NCI-H146 treated with DMSO at 0.1 percent for 48 hours (cell line): Measurements from ENCODE around the gene ZNF277.

Experiments used
- DNase-seq: peaks from one replicate; lab custom pipeline; 2025; ENCODE audit not compliant: unreplicated experiment; lab: John Stamatoyannopoulos, UW

The ZNF277 gene

DNA sequence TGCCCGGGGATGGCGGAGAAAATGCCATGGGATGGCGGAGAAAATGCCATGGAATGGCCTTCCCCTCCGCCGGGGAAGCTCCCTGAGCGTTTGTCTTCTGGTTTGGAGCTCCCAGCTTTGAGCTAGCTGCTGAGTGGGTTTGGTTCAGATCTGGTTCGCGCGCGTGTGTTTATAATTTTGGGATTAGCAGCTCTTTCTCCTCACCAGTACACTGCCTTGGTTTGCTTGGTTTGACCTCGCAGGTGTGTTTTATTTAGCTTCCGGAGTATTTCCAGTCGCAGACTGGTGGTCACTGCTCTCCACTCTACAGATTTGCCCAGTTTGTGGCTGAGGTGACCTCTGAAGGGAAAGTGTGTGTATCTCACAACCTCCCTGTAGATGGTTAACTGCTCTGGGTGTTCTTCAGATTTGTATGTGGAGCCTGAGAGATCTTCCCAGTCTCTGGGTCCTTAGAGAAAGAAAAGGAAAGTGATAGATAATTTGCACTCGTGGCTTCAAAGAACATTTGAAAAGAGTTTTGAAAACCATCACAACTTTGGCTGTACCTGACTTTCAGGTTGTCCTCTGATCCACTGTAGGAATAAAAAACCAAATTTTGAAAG lies 597 bp downstream of the ZNF277 start:
- no peak for DNase-seq

DNA sequence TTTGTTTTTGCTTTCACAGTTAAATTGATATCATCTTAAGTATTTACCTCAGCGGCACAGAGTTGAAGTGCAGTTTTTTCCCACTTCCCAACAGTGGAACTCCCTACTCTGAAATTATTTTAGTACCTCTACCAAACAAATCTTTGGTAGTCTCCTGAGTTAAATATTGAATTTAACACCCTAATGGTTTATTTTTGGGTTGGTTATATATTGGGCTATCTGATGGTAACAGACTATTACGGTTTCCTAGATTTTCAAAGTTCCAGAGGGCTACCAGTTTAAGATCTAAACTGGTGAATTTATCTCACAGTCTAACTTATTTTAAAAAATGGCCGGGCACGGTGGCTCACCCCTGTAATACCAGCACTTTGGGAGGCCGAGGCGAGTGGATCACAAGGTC lies 1.3 kb downstream of the ZNF277 start:
- no peak for DNase-seq

DNA sequence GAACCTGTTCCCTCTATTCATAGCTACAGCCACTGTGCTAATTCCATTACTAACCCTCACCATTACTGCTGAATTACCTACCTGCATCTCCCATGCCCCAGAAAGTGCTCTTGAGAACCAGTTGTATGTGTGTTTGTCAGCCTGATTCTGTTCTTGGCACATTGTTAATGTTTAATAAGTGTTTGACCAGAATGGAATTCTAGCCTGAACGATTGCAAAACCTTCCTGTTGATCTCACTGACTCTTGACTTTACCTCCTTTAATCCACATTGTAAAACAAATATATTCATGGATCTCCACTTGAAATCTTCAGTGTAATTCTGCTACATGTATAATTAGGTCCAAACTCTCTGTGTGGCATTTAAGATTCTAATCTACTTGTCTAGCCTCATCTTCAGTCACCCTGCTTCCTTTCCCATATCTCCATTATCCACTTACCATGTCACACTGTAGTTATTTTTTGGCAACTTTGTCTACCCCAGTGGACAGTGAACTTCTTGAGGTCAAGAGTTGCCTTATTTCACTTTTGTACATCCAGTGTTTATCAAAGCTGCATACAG lies 4.9 kb downstream of the ZNF277 start:
- no peak for DNase-seq

DNA sequence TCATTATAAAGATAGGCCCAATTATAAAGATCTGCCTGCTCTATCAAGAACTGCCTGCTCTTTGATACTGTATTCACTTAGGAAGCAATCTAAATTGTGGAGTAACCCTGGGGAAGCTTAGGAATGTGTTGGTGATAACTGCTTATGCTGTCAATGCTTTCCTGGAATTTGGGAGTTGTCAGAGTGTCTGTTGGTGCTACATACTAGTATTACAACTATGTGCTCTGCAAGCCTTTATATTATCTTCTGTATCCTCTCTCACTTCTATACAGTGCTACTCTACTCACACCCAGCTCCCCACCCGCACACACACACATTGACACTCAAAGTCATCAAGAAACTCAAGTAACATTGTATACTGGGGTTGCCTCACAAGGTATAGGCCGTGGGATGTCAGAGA lies 6.1 kb downstream of the ZNF277 start:
- DNase-seq = no peak

DNA sequence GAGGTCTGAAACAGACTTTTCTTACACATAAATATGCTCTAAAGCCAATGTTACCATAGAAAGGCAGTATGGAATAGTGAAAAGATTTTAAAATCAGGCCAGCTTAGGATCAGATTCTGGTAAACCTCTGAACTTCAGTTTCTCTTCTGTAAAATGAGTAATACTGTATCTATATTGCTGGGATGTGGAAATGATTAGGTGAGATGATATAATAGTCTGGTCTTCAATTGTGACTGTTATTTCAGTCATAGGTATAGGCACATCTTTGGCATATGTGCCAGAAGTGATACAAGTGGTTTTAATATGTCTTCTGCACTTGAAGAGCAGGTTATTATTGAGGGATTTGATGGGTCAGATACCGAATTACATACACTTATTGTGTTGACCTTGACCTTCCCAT lies 7.2 kb downstream of the ZNF277 start:
- no peak for DNase-seq

DNA sequence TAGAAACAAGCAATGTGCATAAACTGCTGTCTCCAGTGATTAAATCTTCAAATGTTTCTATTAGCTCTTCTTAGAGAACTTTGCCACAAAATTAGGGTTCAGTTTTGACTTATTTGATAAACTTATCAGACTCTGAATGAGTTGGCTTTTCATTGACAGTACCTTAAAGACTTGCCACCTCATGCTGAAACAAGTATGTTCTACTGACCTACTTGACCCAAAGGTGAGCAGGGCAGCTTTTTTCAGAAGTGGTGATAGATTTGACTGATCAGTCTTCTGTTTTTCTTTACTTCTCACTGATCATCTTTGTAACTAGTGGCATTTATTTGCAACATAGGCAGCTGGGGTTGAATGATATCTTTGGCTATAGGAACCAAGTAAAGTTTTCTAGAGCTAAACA lies 7.8 kb downstream of the ZNF277 start:
- DNase-seq = no peak

DNA sequence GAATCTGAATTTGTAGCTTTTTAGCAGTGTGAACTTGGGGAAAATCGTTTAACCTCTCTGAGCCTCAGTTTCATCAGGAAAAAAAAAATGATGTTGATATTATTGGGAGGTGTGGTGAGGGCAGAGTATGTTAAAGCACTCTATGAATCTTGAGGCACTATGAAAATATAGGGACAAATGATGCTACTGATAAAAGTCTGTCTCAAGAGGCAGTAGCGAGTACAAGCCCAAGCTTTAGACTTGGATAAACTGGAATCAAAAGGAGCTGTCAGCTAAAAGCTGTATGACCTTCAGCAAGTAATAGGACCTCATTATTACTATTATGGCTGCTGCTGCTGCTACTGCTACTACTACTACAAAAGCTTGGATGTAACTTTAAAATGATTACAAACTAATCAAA lies 8.4 kb downstream of the ZNF277 start:
- no peak for DNase-seq

DNA sequence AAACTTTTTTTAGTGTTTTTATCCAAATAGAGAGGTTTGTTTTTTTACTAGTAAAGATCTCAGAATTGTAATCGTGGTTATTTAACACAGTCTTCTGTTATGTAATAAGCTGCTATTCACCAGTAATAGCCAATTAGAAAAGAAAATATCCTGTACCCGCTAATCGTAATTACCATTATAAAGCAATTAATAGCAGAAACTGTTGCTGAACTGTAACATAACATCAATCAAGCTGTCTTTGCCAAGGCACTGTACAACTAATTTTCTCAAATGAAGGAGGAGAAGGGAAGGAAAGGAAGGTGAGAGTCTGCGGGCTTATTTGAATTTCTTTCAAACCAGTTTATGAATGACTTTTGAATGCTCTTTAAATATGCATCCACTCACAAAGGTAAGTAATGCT lies 9.3 kb downstream of the ZNF277 start:
- no peak for DNase-seq

DNA sequence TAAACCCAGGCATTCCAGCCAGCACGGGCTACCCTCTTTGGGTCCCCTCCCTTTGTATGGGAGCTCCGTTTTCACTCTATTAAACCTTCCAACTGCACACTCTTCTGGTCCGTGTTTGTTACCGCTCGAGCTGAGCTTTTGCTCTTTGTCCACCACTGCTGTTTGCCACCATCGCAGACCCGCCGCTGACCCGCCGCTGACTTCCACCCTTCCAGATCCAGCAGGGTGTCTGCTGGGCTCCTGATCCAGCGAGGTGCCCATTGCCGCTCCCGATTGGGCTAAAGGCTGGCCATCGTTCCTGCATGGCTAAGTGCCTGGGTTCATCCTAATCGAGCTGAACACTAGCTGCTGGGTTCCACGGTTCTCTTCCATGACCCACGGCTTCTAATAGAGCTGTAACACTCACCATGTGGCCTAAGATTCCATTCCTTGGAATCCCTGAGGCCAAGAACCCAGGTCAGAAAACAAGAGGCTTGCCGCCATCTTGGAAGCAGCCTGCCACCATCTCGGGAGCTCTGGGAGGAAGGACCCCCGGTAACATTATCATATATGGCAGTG lies 14.5 kb downstream of the ZNF277 start:
- DNase-seq = no peak

DNA sequence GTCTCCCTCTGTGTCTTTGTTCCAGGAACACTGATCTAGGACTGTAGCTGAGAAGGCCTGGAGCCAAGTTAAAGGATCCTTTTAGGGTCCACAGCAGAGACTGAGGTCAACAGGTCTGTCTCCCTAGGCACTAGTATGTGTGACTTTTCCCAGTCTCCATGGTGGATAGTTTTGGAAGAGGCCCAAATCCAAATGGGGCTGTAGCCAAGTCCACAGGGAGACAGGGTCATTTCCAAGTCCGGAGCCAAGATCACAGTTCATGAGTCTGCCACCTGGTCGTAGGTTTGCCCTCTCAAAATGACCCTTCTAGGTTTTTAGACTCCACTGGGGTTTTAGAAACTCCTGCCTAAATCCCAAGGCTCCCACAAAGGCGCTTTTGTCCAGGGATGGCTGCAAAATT lies 16.8 kb downstream of the ZNF277 start:
- DNase-seq = no peak

DNA sequence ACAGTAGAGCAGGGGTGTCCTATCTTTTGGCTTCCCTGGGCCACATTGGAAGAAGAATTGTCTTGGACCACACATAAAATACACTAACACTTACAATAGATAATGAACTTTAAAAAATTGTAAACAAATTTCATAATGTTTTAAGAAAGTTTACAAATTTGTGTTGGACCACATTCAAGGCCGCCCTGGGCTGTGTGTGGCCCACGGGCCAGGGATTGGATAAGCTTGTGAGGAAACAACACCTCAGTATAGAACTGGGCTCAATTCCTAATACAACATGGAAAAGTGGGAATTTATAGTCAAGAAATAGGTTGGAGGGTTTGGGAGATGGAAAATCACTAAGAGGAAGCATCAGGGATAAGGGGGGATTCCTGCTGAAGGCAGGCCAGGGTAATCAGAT lies 17.7 kb downstream of the ZNF277 start:
- DNase-seq = no peak

DNA sequence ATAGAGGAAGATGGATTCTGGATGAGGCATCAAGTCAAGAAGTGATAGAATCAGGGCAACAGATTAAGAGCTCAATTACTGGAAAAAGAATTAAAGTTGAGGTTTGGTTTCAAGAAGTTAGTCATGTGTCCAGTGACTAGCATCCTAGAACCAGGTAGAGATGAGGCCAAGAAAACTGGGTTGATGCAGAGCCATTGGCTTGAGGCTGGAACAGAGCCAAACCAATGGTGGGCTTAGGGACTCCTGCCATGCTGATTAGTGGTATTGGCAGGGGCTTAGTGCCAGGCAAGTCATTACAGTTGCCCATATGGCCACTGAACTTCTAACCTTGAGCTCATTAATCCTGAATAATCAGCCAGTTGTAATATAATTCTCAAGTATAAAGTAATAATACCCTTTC lies 18.5 kb downstream of the ZNF277 start:
- no peak for DNase-seq

DNA sequence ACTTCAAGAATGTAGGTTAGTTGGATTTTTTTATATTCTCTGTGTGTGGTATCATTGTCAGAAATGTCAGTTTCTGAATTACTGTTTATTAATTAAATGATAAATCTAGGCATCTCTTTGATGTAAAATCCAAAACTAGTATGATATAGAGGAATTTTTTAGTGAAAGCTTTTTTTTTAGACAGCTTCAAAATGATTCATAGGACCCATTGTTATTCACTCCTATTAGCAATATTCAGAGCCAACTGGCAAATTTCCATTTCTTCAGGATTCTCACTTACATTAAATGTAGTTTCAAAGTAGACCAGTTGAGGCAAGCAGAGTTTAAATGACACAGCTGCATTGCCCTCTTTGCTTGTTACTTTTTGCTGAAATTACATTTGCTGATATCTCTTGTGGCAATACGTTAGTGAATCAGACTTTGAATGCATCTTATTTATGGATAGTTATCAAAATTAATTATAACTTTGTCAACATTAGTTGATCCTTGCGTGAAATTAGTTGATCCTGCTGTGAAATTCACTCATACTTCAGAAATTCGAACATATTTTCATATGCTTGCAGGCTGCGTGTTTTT lies 20.3 kb downstream of the ZNF277 start:
- DNase-seq = no peak

DNA sequence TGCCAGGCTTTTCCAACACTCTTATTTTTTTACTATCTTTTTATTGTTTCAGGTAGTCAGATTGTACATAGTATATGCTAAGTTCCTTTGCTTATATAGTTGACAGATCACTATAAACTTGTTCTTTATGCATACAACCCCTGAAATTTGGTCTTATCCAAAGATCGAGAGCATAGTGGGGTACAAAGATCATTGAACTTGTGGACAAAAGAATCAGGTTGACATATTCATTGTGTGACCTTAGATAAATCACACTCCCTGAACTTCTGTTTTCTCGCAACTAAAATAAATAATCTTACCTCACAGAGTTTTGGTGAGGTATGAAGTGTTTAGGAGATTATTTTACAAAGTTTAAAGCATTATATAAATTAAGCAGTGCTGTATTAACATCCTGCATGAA lies 22.1 kb downstream of the ZNF277 start:
- DNase-seq = no peak

DNA sequence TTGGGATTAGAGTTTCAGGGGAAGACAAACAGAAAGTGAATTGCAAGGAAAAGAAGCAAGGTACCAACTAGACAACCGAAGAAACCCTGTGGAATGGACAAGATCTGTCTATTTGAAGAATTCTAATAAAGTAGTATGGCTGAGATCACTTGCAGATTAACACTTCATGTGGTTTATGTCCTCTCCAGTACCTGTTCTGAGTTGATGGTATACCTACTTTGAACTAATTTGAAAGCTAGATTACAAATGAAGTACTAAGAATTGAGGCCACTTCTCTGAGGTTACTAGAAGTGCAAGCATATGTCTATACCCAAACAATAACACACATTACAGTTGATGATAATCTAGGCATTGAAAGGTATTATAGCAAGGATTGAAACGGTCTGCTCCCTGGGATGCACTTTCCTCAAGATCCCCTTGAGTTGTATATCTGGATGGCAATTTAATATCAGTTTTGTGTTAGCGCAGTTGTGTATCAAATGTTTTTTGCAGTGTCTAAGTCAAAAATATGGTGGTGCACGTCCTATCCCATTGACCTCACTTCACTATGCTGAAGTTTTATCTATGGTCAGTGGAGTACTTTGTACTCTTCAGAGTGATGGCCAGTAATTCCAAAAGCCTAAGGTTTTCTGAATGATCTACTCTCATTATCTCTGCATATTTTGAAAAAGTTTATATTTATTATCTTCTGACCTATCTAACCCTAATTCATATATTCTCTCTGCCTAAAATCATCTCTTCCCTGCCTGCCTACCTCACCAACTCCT lies 25.9 kb downstream of the ZNF277 start:
- DNase-seq = no peak

DNA sequence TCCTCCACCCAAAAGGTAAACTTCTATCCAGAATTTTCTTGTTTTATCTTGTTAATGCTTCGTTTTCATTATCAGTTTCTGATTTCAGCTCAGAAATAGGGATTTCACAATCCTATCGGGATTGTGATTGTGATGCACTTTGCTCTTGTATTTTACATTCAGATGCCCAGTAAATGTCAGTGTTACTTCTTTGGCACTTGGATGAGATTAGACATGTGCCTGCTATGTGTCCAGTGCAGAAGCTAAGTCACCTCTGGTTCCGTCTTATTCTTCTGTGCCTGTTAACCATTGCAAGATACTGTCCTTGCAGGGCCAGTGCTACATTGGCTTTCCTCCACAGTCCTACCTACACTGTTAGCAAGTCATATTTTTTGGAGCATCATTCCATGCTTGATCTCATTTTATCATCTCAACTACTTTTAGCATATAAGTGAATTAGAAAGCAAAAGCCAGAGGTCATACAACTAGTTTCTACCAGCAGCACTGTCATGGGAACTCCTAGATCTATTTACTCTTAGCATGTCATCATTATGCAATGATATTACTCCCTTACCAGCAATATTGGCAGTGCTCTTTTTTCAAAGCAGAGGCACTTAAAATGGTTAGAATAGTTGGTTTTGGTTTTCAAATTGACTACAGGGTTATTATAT lies 26.7 kb downstream of the ZNF277 start:
- DNase-seq = no peak

DNA sequence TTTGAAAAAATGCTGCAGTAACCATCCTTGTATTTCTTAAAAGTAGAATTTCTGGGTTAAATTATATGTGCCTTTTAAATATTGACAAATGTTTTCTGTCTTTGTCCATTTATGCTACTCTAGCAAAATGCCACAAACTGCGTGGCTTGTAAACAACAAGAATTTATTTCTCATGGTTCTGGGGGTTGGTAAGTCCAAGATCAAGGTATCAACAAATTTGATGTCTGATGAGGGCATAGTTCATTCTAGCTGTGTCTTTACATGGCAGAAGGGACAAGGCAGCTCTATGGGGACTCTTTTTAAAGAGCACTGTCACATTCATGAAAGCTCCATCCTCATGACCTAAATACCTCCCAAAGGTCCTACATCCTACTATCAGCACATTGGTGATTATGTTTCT lies 27.7 kb downstream of the ZNF277 start:
- DNase-seq = no peak

DNA sequence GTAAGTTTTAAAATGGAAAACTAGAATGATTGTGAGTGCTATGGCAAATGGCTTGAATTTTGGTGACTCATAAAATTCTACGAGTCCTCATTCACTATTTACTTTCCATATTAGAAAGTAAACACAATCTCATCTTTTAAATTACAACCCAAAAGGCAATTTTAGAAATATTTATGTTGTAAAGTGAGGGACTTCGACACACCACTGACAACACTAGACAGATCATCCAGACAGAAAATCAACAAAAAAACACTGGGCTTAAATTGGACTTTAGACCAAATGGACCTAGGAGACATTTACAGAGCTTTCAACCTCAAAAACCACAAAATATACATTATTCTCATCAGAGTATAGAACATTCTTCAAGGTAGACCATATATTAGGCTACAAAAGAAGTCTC lies 30.1 kb downstream of the ZNF277 start:
- DNase-seq = no peak

DNA sequence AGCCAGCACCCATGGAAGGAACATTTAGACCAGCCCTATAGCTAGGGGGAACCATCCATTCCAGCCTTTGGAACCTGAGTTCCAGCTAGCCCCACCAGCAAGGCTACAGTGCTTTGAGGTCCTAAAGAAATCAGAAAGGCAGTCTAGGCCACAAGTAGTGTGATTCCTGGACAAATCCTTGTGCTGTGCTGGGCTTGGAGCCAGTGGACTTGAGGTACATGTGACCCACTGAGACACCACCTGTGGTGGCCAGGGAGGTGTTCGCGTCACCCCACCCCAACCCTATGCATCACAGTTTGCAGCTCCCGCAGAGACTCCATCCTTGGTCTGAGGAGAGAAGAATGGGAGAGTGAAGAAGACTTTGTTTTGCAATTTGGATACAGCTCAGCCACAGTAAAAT lies 31.8 kb downstream of the ZNF277 start:
- no peak for DNase-seq

DNA sequence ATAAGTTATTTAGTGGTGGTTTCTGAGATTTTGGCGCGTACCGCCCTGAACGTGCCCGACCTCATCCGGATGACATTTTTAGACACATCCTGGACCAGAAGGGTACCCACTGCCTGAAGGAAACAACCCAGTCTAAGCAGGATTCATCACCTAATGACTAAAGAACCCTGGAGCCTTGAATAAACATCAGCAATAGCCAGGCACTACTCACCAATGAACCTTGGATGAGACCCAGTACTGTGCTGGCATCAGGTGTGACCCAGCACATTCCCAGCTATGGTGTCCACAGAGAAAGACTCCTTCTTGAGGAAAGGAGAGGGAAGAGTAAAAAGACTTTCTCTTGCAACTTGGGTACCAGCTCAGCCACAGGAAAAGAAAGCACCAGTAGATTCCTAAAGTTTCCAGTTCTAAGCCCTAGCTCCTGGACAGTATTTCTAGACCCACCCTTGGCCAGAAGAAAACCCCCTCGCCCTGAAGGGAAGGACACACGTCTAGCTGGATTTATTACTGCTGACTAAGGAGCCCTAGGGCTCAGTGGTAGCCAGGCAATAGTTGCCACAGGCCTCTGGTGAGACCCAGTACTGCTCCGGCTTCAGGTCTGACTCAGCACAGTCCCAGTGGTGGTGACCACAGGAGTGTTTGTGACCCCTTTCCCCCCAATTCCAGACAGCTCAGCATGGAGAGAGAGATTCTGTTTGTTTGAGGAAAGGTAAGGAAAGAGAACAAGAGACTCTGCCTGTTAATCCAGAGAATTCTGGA lies 32.5 kb downstream of the ZNF277 start:
- DNase-seq = no peak

DNA sequence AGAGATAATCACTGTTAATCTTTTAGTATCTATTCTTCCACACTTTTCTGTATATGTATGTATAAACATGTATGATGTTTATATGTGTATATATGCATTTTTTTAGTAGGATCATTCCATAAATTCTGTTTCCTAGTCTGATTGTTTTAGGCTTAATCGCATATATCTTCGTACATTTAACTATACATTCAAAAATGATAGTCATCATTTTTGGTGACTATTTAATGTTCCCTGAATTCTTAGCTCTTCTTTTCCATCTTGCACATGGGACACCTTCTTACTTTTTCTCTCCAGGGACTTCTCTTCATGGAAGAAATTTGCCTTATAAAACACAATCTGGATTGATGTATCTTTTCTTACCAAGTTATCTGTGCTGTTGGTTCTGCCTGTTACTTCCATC lies 42.1 kb downstream of the ZNF277 start:
- no peak for DNase-seq
